OCI-M1 (cell line): ENCODE data around the gene CYP3A7.
"Not testable (repeated sequence)": the region's sequence is repeated elsewhere in the genome, so short reads cannot be mapped to it uniquely, and the experiment has no call there.

ENCODE experiments used
- DNase-seq: peaks from one replicate; lab custom pipeline; 2025; lab: John Stamatoyannopoulos, UW

CYP3A7 gene

DNA sequence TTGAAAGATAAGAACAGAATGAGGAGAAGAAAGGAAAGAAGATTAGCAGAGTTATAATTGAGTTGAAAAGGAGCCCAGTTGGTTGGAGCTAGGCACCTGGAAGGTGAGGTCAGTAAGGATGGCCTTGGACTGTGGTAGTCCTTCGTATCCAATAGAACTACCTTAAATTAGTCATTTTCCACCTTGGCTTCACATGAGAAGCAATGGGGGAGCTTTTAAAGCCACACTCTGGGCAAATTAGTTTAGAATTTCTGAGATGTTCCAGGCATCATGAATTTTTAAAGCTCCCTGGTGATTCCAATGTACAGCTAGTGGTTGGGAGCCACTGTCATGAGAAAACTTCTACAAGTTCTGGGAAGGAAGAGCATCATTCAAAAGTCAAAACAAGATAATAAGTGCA, 27.9 kb downstream of the CYP3A7 start:
- peak; percentile 42 for DNase-seq

DNA sequence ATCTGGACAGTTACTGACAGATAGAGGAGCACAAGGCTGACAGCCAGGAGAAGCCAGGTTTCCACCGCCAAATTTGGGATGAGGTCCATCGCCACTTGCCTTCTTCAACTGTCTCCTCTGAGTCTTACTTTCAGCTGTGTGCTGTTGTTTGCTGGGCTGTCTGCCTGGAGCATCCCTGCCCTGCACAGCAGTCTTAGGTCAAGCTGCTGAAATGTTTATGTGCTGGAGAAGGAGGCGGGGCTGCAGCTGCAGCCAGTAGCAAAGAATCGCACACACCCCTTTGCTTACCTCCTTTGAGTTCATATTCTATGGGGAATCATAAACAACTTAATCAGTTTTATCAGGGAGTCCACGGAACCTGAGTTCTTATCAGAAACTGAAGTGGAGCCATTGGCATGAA, 35.0 kb downstream of the CYP3A7 start:
- DNase-seq, result no peak

- not testable (repeated sequence) for DNase-seq
Measured at GRCh38 chr7:99698867-99699730, 35.9 kb downstream of the CYP3A7 start.

- no peak for DNase-seq
Measured at GRCh38 chr7:99694912-99695304, 40.1 kb downstream of the CYP3A7 start.

GRCh38 chr7:99694201-99694911, 40.6 kb downstream of the CYP3A7 start:
- DNase-seq, result peak; percentile 73

DNA sequence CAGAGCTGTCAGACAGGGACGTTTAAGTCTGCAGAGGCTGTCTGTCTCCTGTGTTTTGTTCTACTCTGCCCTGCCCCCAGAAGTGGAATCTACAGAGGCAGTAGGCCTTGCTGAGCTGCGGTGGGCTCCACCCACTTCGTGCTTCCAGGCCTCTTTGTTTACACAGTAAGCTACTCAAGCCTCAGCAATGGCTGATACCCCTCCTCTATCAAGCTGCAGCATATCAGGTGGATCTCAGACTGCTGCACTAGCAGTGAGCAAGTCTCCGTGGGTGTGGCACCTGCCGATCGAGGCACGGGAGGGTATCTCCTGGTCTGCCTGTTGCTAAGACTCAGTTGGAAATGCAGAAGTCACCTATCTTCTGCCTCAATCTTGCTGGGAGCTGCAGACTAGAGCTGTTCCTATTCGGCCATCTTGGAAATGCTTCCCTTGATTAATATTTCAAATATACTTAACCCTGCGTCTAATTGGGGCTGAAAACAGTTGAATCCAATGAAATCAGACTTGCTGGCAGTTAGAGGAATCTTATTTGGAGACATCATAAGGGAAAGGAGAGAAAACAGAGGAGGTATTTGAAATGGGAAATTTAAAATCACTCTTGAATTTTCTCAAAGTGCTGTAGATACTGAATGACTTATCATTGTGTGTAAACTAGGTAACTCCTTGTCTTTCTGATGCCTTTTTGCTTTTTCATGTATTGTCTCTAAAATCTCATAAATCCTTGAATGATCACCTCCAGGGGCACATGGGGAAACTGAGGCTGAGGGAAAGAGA, 41.4 kb downstream of the CYP3A7 start:
- DNase-seq, result peak; percentile 99

GRCh38 chr7:99693100-99693426, 41.9 kb downstream of the CYP3A7 start:
- no peak for DNase-seq

DNA sequence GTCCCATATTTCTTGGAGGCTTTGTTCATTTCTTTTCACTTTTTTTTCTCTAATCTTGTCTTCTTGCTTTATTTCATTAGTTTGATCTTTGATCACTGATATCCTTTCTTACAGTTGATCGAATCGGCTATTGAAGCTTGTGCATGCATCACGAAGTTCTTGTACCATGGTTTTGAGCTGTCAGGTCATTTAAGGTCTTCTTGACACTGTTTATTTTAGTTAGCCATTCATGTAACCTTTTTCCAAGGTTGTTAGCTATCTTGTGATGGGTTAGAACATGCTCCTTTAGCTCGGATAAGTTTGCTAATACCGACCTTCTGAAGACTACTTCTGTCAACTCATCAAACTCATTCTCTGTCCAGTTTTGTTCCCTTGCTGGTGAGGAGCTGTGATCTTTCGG, 42.4 kb downstream of the CYP3A7 start:
- DNase-seq, result not testable (repeated sequence)

GRCh38 chr7:99691658-99692057, 43.3 kb downstream of the CYP3A7 start:
- not testable (repeated sequence) for DNase-seq

GRCh38 chr7:99690918-99691317, 44.1 kb downstream of the CYP3A7 start:
- not testable (repeated sequence) for DNase-seq

DNA sequence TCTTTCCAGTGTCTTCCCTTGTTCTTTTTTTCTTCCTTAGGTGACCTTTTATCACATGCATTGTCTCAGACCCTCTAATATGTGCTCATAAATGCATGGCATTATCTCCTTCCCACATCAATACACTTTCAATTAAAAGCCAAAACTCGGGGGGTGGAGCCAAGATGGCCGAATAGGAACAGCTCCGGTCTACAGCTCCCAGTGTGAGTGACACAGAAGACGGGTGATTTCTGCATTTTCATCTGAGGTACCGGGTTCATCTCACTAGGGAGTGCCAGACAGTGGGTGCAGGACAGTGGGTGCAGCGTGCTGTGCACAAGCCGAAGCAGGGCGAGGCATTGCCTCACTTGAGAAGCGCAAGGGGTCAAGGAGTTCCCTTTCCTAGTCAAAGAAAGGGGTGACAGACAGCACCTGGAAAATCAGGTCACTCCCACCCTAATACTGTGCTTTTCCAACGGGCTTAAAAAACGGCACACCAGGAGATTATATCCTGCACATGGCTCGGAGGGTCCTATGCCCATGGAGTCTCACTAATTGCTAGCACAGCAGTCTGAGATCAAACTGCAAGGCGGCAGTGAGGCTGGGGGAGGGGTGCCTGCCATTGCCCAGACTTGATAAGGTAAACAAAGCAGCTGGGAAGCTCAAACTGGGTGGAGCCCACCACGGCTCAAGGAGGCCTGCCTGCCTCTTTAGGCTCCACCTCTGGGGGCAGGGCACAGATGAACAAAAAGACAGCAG, 49.0 kb downstream of the CYP3A7 start:
- peak; percentile 92 for DNase-seq

- DNase-seq, result no peak
Measured at GRCh38 chr7:99685129-99685758, 49.8 kb downstream of the CYP3A7 start.

GRCh38 chr7:99679400-99680191, 55.4 kb downstream of the CYP3A7 start, which contains the start of gene CYP3A5:
Gene CYP3A5 (minus strand): TSS chr7:99679996. CDS start chr7:99679896, 100 bp downstream.
- DNase-seq, result peak; percentile 50

DNA sequence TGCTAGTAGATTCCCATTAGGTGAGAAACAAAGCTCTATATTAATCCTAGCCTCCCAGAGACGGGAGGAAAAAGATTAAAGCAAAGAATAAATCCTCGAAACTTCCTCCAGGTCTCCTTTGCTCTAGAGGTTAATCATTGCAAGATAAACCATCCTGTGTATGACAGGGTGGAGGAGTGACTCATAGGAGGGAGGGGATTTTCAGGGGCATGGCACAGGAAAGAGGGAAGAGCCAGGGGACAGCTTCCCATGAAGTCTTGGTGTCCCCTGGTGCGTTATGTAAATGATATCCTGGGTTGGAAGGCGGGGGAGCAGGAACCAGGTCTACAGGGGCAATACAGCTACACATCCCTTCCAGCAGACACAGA, 56.0 kb downstream of the CYP3A7 start:
- DNase-seq, result peak; percentile 60

DNA sequence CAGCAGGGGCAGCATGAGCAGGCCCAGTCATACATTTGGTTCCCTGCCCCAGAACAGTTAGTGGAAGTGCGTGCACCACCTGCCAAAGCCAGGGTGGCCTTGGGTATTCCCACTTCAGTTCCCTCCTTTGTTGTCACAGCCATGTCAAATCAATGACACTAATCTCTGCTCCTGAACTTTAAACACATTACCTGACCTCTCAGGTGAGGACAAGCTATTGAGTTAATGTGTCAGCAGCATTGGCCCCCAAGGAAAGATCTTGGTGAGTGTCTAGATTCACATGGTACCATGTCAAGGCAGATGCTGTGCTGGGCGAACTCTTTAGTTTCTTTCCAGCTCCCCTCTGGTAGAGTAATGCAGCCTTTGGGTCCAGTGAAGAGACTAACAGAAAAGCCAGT, 57.3 kb downstream of the CYP3A7 start:
- DNase-seq, result no peak

DNA sequence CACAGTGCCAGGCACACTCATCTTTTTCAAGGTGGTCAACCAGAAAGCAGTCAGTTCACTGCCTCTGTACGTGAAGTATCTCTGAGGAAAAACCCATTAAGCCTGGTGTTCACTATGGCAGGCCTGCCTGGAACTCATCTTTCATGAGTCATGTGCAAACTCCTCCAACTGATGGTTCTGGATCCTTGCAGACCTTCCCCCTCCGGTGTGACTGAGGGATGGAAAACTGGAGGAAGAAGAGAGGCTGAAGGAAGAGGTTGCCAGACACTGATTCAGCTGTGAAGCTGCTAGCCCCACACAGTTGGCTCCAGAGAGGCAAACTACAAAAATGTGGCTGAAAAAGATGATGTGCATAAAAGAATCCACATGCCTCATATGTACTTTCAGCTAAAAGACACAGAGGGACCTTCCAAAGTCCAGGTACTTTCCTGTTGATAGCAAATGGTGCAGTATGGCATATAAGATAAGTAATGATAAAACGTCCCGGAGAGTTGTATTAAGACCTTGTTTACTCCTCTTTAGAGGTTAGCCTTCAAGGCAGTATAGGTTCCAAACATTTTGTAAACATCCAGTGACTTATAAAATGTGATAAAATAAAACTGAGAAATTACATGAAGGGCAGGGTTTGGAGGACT, 57.9 kb downstream of the CYP3A7 start:
- no peak for DNase-seq

DNA sequence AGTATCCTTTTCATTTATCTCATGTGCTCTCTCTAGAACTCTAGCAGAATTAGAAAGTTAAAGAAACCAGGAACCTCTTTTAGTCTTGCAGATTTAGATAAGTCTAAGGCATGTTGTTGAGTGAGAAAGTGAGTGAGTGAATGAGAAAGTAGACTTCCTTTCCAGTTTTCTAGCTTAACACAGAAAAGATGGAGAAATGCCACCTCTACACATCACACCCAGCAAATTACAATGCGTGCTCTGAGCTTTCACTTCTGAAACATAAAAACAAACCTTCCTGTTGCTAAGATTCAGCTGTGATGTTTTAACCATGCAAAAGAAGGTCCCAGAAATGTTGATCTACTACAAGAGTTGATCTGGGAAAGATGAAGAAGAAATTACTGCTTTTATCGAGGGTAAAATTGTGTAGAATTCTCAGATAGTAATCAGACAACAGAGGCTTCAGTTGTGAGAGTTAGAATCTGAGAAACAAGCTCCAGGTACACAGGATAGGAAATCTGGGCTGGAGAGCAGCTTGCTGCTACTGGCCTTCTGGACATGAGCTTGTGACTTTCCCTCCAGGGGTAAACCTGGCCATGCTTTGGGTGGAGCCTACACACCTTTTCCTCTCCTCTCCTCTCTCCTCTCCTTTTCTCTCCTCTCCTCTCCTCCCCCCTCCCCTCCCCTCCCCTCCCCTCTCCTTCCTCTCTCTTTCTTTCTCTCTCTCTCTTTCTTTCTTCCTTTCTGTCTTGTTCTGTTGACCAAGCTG, 59.8 kb downstream of the CYP3A7 start:
- peak; percentile 45 for DNase-seq

DNA sequence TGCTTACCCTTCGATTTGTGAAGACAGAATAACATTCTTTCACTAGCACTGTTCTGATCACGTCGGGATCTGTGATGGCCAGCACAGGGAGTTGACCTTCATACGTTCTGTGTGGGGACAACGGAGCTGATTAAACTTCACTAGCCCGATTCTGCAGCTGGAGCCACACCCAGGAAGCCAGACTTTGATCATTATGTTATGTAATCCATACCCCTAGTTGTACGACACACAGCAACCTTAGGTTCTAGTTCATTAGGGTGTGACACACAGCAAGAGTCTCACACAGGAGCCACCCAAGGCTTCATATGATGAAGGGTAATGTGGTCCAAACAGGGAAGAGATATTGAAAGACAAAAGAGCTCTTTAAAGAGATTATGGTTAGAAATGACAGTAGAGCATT, 62.4 kb downstream of the CYP3A7 start:
- no peak for DNase-seq

GRCh38 chr7:99669782-99670181, 65.2 kb downstream of the CYP3A7 start:
- DNase-seq, result no peak
